ENCODE results near the gene PINK1. TPM values are rescaled to one million over a fixed set of nuclear protein-coding genes. Genes with fewer than 3 reads are reported as not detected.

PINK1 gene
- total RNA-seq, 1 experiment from 2014 or later = 44.6 TPM

DNA sequence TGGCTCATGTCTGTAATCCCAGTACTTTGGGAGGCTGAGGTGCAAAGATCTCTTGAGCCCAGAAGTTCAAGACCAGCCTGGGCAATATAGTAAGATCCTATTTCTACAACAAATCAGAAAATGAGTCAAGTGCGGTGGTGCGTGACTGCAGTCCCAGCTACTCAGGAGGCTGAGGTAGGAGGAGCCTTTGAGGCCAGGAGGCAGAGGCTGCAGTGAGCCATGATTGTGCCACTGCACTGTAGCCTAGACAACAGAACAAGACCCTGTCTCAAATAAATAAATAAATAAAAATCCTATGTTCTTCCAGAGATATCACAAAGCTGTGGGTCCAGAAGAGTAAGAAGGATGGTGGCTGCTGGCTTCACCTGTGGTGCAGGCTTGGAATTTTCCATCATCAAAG is 22.3 kb upstream of the PINK1 start:
- no peak for DNase-seq (ENCODE audit: low read depth)

DNA sequence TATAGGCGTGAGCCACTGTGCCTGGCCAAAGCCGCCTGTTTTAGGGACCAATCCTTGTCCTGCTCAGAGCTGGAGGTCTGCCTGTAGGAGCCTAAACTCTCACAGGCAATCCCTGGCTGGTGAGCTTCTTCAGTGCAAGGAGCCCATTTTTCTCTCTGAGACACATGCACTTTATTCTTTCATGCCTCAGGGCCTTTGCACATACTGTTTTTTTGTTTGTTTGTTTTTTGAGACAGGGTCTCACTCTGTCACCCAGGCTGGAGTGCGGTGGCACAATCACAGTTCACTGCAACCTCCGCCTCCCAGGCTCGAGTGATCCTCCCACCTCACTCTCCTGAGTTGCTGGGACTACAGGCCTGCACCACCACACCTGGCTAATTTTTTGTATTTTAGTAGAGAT is 21.6 kb upstream of the PINK1 start:
- DNase-seq (ENCODE audit: low read depth) = no peak

DNA sequence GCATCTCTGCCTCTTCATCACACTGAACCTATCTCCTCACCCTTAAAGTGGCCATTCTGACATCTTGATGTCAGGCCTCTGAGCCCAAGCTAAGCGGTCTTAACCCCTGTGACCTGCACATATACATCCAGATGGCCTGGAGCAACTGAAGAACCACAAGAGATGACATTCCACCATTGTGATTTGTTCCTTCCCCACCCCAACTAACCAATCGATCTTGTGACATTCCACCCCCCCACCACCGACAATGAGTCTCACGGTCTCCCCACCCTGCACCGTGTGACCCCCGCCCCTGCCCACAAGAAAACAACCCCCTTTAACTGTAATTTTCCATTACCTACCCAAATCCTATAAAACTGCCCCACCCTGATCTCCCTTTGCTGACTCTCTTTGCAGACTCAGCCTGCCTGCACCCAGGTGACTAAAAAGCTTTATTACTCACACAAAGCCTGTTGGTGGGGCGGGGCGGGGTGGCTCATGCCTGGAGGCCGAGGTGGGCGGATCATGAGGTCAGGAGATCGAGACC is 21.0 kb upstream of the PINK1 start:
- peak; percentile 70 for DNase-seq (ENCODE audit: low read depth)

GRCh38 chr1:20614131-20614579 is 19.1 kb upstream of the PINK1 start:
- DNase-seq (ENCODE audit: low read depth) = no peak

DNA sequence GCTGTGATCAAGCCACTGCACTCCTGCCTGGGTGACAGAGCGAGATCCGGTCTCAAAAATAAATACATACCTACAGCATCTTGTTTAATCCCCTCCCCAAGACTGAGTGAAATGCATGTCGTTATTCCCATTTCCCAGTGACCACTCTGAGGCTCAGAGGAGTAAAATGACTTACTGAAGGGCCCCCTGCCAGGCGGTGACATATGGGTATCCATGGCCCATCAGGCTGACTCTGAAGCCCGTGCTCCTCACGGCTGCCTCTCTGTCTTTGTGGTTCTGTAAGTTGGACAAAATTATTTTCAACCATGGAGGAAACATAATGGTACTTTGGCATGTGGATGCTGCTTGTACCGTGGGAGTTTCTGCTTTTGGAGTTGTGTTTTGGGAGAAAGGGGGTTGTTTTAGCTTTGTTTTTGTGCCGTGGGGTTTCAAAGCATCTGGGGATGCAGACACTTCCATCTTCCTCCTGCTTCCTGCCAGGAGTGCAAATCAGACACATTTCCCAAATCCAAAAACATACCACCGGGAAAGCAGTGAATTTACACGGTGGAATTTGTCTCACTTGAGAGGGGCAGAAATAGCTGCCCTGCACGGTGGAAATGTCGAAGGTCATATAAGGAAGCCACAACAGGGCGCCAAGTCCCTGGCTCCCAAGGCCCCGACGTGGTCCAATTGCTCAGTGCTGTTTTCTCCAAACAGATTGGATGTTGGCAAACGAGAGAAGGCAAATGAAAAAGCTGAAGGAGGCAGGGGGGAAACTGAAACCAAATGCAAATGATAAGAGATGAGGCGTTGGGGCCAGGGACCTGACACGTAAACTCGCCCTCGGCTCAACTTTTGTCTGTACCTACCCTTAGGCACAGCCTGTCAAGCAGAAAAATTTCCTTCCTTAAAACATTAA is 17.1 kb upstream of the PINK1 start:
- DNase-seq (ENCODE audit: low read depth) = no peak

DNA sequence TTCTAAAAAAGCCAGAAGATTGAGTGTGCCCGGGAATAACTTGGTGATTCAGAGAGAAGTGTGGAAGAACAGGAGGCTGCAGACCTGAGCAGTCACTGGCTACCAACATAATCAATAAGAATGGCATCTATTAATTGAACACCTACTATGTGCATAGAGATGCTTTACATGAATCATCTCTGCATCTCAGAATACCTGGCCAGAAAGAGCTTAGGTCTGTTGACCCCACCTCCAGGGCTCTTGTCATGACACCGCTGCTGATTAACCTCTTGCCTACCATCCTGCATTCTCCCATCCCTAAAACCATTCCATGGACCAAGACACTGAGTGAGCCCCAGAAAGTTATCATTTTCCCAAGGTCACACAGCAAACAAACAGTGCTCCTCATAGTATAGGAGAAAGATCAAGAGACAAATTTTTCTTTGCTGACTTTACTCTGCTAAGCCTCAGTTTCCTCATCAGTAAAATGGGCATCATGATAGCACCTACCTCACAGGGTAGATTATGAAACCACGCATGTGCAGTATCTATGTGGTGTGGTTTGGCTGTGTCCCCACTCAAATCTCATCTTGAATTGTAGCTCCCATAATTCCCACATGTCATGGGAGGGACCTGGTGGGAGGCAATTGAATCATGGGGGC is 16.3 kb upstream of the PINK1 start:
- DNase-seq (ENCODE audit: low read depth) = no peak

- DNase-seq (ENCODE audit: low read depth) = no peak
These were observed 14.7 kb upstream of the PINK1 start for GRCh38 chr1:20618550-20618949.

DNA sequence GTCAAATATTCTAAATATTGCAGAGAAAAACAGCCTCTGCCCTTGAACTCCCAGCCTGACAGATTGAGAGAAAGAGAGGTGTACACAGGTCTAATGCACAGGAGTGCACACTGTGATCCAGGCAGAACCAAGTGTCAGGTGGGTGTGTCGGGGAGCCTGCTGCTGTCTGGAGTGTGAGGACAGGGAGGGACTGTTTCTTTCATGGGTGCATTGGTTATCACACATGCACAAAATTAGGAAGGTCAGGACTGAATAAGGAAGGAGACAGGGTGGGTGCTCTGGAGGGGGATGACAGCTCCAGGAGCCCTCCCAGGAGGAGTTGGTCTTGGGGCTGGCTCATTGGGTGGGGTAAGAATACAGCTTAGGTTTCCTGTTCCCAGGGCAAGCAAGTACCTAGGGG is 13.3 kb upstream of the PINK1 start:
- DNase-seq (ENCODE audit: low read depth) = no peak

DNA sequence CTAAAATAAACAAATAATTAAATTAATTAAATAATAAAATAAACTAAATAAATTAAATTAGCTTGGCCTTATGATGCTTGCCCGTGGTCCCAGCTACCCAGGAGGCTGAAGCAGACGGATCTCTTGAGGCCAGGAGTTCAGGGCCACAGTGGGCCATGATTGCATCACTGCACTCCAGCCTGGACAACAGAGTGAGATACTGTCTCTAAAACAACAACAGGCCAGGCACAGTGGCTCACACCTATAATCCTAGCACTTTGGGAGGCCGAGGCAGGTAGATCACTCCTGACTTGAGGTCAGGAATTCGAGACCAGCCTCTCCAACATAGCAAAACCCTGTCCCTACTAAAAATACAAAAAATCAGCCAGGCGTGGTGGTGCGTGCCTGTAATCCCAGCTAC is 12.2 kb upstream of the PINK1 start:
- no peak for DNase-seq (ENCODE audit: low read depth)

GRCh38 chr1:20624709-20625108 is 8.5 kb upstream of the PINK1 start:
- no peak for DNase-seq (ENCODE audit: low read depth)

GRCh38 chr1:20625176-20626097 is 7.8 kb upstream of the PINK1 start:
- DNase-seq (ENCODE audit: low read depth) = no peak

GRCh38 chr1:20626098-20626427 is 7.2 kb upstream of the PINK1 start:
- no peak for DNase-seq (ENCODE audit: low read depth)

DNA sequence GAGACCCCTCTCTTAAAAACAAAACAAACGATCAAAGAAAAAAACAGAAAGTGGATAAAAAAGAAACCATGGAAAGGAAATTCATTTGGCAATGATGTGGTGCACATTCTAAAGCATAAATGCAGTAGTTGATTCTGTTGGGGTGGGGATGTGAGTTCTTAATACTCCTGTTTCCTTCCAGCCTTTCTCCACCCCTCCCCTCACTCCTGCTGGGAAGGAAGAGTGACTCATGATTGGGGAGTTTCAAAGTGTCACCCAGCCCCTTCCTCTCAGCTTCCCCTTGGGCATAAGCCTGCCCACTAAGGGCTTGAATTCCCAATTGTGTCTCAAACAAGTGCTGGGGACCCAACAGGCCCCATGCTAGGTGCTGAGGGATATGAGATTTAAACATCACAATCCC is 6.7 kb upstream of the PINK1 start:
- DNase-seq (ENCODE audit: low read depth) = peak; percentile 53

GRCh38 chr1:20630729-20631128 is 2.5 kb upstream of the PINK1 start:
- DNase-seq (ENCODE audit: low read depth) = no peak

DNA sequence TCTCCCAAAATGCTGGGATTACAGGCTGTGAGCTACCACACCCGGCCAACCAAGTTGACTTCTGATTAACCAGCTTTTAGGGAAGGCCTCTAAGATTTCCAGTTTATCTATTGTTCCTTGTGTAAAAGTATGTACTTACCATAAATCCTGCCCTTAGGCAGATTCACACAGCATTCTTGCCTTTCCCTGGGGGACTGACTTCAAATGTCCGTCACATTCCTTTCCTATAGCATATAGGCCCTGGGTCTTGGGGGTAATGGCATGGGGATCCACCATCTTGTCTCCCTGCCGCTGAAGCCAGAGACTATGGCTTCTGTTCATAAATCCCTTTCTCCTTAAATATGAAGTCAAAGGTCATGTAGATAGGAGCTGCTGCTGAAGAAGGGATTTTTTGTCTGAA is 872 bp upstream of the PINK1 start:
- no peak for DNase-seq (ENCODE audit: low read depth)

DNA sequence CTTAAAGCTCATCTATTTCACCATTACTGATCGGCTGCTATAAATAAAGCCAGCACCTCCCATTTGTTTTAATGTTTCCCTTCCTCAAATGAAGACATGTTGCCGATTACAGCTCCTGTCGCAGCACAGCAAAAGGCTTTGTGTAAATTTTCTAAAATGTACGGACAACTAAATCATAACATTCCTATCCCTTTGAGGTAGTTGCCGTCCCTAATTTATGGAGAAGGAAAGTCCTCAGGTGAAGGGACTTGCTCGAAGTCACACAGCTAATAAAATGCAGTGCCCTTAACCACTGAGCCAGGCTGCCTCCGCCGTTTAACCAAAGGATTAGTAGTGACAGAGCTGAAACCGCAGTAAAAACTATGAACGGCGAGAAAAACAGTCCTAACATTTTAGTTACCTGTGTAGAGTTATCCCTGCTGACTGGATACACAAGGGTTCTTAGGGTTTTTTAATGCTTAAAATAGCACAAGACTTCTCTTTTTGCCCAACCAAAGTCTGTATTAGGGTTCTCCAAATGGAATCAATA is 871 bp downstream of the PINK1 start:
- DNase-seq (ENCODE audit: low read depth) = no peak

DNA sequence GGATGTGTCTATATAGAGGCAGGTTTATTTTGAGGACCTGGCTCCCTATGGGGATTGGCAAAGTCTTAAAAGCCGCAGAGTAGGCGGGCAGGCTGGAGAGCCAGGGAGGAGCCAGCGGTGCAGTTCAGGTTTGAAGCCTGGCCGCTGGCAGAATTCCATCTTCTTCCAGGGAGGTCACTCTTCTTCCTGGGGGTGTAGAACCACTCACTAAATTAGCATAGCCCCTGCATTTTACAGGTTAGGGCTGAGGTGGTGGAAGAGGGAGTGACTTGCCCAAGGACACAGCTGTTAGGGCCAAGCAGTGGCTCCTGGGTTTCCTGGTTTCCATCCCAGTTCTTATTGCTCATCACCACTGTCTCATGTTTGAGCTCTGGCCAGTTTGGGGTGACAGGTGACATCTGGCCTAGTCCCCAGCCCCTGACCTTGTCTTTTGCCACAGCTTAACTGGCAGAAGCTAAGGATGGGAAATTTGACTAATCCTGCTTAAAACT is 1.4 kb downstream of the PINK1 start:
- peak; percentile 61 for DNase-seq (ENCODE audit: low read depth)

DNA sequence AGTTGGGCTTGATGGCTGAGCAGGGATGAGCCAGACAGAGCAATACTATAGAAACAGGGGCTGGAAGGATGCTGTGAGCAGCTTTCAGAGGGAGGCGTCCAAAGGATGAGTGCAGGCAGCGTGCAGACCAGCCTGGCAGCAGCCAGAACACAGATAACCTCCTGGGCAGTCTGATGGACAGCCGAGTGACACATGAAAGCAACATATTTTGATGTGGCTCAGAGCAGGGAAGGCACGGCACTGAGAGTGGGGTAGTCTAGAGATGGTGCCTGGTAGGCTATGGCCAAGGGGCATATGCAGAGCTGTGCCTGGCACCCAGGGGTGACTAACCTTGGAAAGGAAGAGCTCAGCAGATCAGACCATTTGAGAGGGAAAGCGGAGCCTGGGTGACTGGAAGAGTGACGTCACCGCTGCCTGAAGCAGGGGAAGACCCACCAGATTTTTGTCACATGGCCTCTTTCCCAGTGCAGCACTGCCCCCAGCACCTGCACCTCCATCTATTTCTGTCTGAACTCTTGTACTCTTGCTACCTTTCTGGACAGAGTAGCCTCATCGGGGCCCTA is 3.6 kb downstream of the PINK1 start:
- DNase-seq (ENCODE audit: low read depth) = no peak

DNA sequence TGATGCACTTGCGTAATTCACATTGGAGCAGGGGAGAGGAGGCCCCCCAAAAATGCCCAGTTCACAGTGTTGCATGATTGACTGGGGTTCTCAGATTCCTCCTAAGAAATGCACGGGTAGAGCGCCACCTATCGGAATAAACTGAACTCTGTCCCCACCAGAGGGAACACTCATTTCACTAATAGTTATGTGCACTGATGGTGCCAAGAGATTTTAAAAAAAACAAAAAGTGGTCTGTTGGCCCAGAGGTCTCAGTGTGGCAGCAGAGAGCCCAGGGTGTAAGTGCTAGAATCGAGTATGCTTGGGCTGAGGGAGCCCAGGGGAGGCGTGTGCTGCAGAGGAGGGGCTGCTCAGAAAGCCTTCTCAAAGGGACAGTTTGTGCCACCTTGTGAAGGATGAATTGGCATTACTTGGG is 6.9 kb downstream of the PINK1 start:
- peak; percentile 48 for DNase-seq (ENCODE audit: low read depth)

DNA sequence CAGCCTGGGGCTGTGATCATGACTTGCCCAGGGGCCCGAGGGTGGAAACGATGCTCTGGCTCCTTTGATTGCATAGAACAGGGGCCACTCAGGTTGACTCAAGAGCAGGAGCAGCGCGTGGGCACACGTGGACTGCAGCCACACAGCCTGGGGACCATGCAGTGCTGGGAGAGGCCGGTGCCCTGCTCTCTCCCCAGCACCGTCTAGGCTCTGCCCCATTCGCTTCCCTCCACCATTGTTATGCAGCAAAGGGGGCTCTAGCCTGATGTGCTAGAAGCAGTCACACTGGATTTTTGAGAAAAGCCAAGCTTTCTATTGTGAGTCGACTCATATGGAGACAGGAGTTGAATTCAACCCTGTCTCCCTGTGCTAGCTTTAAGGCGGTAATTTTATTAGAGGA is 8.7 kb downstream of the PINK1 start:
- DNase-seq (ENCODE audit: low read depth) = no peak

DNA sequence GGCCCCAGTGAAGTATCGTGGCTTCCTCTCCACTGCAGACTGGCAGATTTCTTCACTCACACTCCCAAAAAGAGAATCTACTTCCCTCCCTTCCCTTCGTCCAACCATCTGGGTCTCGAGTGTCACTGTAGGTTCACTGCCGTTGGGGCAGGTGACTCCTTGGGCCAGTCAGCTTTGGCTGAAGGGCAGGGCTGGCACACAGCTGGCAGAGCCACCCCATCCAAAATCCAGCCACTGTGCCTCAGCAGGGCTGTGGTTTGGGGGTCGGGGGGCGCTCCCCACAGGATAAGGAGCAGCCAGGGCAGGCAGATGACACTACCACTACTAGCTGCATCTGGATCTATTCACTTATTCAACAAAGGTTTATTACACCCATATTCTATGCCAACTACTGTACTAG is 9.8 kb downstream of the PINK1 start:
- DNase-seq (ENCODE audit: low read depth) = no peak
